Ammon's horn (tissue), 1 donor: ENCODE data around the gene DNAAF3.

Experiments used
- DNase-seq: peaks from one replicate; pipeline ENCODE4 v3.0.0-alpha.2; 2016; ENCODE audit warnings: low spot score

The DNAAF3 gene

DNA sequence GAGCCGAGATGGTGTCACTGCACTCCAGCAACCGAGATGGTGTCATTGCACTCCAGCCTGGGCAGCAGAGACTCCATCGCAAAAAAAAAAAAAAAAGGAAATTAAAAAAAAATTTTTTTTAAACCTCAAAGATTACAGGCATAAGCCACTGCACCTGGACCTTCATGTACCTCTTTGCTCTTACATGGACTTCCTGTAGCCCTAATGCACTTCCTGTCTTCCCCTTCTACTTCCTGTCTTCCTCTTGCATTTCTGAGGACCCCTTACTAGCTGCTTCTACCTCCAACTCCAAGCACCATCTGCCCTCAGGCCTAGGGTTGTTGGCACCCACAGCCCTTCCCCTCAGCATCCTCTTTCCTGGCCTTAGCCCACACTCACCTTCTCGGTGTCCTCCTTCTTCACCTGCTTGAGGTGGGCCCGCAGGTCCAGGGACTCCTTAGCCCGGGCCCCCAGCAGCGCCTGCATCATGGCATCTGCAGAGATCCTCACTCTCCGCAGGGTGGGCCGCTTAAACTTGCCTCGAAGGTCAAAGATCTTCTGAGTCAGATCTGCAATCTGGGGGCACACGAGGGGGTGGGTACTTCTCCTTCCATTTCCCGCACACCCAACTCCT lies 12.7 kb downstream of the DNAAF3 start:
- no peak for DNase-seq

DNA sequence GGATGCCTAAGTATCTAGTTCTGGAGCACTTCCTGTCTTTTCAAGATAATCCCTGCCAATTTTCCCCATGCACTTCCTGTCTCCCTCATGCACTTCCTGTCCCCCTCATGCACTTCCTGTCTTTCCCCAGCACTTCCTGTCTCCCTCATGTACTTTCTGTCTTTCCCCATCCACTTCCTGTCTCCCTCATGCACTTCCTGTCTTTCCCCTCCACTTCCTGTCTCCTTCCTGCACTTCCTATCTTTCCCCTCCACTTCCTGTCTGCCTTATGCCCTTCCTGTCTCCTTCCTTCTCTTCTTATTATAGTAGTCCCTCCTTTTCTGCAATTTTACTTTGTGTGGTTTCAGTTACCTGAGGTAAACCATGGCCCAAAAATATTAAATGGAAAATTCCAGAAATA lies 14.4 kb downstream of the DNAAF3 start:
- no peak for DNase-seq

- DNase-seq, result no peak
Observed at GRCh38 chr19:55149078-55150003, 17.1 kb downstream of the DNAAF3 start, which contains the start of gene TNNT1. TSS of gene TNNT1 (minus strand) at chr19:55149206. CDS start at chr19:55147157, 2,049 bp downstream.

DNA sequence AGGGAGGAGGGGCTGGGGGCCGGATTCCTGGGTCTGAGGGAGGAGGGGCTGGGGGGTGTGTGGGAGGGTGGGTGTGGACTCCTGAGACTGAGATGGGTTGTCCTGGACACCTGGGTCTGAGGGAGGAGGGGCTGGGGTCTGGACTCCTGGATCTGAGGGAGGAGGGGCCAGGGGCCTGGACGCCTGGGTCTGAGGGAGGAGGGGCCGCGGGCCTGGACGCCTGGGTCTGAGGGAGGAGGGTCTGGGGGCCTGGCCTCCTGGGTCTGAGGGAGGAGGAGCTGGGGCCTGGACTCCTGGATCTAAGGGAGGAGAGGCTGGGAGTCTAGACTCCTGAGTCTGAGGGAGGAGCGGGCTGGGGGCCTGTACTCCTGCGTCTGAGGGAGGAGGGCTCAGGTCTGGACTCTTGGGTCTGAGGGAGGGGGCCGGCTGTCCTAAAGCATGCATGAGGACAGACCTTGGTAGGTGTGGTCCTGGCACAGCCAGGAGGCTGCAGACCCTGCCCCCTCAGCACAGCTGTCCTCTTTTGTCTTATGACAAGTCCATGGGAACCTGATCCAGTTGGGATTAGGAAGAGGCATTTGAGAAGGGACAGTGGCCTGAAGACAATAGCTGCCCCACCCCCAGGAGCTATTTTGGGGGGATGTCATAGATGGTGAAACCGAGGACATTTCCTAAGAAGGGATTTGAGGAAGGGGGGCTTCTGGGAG lies 18.7 kb downstream of the DNAAF3 start:
- DNase-seq, result no peak

GRCh38 chr19:55146705-55147273 lies 19.6 kb downstream of the DNAAF3 start:
- DNase-seq, result no peak

GRCh38 chr19:55146078-55146704 lies 20.2 kb downstream of the DNAAF3 start:
- no peak for DNase-seq

- no peak for DNase-seq
Observed at GRCh38 chr19:55145232-55145631, 21.2 kb downstream of the DNAAF3 start.

- no peak for DNase-seq
Observed at GRCh38 chr19:55141696-55142095, 24.7 kb downstream of the DNAAF3 start.

GRCh38 chr19:55137915-55138314 lies 28.5 kb downstream of the DNAAF3 start:
- DNase-seq, result no peak

- no peak for DNase-seq
Observed at GRCh38 chr19:55136399-55137102, 29.9 kb downstream of the DNAAF3 start.

DNA sequence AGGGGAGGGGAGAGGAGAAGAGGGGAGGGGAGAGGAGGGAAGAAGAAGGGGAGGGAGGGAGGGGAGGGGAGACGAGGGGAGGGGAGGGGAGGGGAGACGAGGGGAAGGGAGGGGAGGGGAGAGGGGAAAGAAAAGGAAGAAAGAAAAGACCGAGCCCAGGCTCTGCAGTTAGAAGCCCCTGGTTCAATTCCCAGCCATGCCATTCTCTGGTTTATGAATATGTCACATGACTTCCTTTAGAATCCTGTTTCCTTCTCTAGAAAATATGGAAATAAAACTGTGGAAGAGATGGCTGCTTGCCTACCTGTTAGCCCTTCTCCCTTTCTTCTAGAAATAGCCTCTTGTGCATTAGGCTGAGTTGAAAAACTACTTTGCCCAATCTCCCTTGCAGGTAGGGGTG lies 31.7 kb downstream of the DNAAF3 start:
- no peak for DNase-seq

DNA sequence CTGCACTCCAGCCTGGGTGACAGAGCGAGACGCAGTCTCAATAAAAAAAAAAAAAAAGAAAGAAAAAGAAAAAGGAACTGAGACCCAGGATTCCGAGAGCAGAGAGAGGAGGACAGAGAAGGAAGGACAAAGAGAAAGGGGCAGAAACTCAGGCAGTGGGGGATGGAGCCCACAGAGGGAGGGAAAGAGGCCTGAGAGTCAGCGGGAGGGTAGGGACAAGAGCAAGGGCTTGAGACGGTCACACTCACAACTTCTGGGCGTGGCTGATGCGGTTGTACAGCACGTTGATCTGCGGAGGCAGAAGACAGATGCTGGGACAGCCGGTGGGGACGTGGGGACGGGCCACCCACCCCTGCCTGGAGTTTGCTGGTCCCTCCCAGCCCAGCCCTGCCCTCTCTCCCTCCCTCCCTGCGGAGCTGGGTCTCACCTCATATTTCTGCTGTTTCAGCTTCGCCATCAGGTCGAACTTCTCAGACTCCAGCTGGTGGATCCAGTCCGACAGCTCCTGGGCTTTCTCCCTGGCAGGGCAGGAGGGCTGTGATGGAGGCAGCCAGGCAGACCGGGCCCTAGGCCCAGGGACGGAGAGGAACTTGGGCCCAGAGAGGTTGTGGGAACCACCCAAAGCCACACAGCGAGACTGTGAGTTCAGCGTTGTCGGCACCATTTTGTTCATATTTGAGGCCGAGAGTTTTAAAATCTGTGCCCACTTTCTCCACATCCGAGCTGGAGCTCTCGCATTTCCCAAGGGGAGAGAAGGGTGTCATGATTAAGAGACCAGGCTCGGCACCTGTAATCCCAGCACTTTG lies 32.6 kb downstream of the DNAAF3 start:
- DNase-seq, result no peak

- no peak for DNase-seq
Observed at GRCh38 chr19:55132453-55133129, 33.8 kb downstream of the DNAAF3 start.

- no peak for DNase-seq
Observed at GRCh38 chr19:55131421-55131820, 35.0 kb downstream of the DNAAF3 start.

DNA sequence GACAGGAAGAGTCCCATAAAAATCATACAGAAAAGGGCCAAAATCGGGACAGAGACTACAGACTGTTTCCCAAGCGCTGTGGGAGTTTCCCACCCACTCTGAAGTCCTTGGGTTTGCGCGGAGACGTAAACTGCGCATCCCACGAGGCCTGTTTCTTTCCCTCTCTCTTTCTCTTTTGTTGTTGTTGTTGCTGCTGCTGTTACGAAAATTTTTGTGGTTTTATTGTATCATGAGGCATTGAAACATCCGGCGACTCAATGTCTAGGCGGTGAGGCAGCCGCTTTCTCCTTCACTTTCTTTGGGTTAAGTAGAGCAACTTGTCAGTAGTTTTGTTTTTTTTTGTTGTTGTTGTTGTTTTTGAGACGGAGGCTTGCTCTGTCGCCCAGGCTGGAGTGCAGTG lies 47.4 kb downstream of the DNAAF3 start:
- DNase-seq, result no peak

DNA sequence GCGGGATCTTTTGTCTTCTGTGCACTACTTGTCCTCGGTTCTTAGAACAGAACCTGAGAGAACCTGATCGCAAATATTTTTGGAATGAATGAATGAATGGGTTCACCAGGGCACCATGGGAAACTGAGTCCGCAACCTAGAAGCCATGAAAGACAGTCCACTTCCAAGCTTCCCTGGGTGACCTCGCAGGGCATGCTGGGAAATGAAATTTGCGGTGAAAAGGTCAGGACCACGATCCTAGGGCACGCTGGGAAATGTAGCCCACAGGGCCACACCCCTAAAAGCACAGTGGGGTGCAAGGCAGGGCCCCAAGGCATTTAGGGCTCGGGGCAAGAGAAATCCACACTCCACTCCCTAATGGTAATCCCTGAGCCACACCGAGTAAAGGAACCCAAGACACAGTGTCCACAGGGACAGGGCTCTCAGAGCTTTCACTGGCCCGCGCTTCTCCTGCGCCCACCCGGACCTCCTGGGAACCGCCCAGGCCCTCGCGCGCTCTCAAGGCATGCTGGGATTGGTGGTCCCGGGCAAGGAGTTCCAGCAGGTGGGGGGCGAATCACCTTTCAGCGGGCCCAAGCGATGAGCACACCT lies 47.9 kb downstream of the DNAAF3 start:
- peak; percentile 74 for DNase-seq

DNA sequence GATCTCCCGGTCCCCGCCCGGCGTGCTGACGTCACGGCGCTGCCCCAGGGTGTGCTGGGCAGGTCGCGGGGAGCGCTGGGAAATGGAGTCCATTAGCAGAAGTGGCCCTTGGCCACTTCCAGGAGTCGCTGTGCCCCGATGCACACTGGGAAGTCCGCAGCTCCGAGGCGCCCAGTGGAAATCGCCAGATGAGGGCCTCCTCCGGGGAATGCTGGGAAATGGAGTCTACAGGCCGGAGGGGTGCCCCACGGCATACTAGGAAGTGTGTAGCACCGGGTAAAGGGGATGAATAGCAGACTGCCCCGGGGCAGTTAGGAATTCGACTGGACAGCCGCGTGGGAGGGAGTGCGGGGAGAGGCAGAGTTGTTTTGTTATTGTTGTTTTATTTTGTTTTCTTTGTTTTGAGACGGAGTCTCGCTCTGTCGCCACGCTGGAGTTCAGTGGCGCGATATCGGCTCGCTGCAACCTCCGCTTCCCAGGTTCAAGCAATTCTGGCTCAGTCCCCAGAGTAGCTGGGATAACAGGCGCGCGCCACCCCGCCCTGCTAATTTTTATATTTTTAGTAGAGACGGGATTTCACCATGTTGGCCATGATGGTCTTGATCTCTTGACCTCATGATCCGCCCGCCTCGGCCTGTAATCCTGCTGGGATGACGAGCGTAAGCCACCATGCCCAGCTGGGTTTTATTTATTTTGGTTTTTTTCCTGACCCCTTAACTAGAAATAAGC lies 48.6 kb downstream of the DNAAF3 start:
- DNase-seq, result peak; percentile 99

- no peak for DNase-seq
Observed at GRCh38 chr19:55116859-55117662, 49.4 kb downstream of the DNAAF3 start, which contains the start of gene PPP1R12C. TSS of gene PPP1R12C (minus strand) at chr19:55117637. CDS start at chr19:55117543, 94 bp downstream.
